Measurements from ENCODE around the gene TMEM204. TPM values are rescaled to one million over a fixed set of nuclear protein-coding genes. Genes with fewer than 3 reads are reported as not detected.

TMEM204 gene
- total RNA-seq, 4 donors from 2014 or later = 4.3 to 32.4 (median 7.9) TPM

DNA sequence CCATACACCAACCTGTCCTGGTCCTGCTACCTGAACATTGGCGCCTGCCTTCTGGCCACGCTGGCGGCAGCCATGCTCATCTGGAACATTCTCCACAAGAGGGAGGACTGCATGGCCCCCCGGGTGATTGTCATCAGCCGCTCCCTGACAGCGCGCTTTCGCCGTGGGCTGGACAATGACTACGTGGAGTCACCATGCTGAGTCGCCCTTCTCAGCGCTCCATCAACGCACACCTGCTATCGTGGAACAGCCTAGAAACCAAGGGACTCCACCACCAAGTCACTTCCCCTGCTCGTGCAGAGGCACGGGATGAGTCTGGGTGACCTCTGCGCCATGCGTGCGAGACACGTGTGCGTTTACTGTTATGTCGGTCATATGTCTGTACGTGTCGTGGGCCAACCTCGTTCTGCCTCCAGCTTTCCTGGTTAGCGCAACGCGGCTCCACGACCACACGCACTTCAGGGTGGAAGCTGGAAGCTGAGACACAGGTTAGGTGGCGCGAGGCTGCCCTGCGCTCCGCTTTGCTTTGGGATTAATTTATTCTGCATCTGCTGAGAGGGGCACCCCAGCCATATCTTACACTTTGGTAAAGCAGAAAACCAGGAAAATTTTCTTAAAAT is 21.5 kb downstream of the TMEM204 start:
- TF ChIP-seq, protein P1, sequence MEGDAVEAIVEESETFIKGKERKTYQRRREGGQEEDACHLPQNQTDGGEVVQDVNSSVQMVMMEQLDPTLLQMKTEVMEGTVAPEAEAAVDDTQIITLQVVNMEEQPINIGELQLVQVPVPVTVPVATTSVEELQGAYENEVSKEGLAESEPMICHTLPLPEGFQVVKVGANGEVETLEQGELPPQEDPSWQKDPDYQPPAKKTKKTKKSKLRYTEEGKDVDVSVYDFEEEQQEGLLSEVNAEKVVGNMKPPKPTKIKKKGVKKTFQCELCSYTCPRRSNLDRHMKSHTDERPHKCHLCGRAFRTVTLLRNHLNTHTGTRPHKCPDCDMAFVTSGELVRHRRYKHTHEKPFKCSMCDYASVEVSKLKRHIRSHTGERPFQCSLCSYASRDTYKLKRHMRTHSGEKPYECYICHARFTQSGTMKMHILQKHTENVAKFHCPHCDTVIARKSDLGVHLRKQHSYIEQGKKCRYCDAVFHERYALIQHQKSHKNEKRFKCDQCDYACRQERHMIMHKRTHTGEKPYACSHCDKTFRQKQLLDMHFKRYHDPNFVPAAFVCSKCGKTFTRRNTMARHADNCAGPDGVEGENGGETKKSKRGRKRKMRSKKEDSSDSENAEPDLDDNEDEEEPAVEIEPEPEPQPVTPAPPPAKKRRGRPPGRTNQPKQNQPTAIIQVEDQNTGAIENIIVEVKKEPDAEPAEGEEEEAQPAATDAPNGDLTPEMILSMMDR (IDR thresholded peaks at IDR 0.05) = no peak
- TF ChIP-seq POLR2A (IDR thresholded peaks at IDR 0.05) = no peak
- WGBS, 2 donors = 87 to 93% methylated on average over 18 of the region's 34 CpGs
- Histone ChIP-seq H3K27ac (peak overlapping the region in 2 of 4 donors; percentile 44 to 50), H3K4me3 (no peak overlapping the region), H3K27me3 (no peaks in the 10 kb centered on the region), H3K36me3 (peaks cover 3 to 91% (median 16%) of the 10 kb centered on the region in 3 donors), H3K4me1 (peaks cover 0 to 55% (median 29%) of the 10 kb centered on the region in 3 donors), H3K9me3 (no peaks in the 10 kb centered on the region)
- intact Hi-C loops (cut with DNase I) = no loop called here
- DNase-seq = no peak

DNA sequence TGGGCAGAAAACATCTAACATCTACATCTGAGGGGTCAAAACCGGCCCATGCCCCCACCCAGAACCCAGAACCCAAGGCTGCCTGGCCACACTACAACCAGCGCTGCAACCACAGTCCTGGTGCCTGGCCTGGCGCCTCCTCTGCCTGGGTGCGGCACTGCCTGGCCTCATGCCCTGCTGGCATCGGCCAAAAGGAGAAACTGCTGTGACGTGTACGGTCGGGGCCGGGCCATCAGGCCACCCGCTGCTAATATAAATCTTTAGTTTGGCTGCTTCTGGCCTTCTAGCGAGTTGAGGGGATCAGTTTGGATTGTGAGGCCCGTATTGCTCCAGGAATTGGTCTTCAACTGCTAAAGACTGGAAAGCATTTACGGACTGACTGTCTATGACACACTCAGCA is 22.8 kb downstream of the TMEM204 start:
- TF ChIP-seq POLR2A (IDR thresholded peaks at IDR 0.05) = no peak
- TF ChIP-seq, protein P1 (IDR thresholded peaks at IDR 0.05) = peak in 4 of 6 experiments; percentile 6 to 49 (median 20)
- Histone ChIP-seq H3K4me1 (peaks cover 0 to 53% (median 16%) of the 10 kb centered on the region in 3 donors), H3K27ac (peak overlapping the region in 2 of 4 donors; percentile 14 to 45), H3K27me3 (no peaks in the 10 kb centered on the region), H3K36me3 (peaks cover 3 to 95% (median 24%) of the 10 kb centered on the region in 3 donors), H3K9me3 (no peaks in the 10 kb centered on the region), H3K4me3 (no peak overlapping the region)
- DNase-seq = no peak
- intact Hi-C loops (cut with DNase I) = no loop called here
- 57 to 70% methylated on average over 10 to 11 of the region's 13 CpGs for WGBS, 2 donors

DNA sequence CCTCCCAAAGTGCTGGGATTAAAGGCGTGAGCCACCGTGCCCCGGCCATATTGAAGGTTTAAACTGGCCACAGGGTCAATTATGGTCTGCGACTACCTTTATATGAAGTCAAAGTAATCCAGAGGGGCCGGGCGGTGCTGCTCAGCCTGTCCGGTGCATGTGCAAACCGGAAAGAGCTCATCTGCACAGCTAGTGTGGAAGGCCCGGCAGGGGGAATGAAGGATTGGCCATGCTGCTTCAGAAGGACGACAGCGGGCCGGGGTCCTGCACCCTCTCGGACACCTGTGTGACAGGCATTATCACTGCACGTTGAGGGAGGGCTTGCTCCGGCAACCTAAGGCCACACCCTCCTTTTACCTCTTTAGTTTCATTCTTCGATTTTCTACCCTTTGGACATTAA is 23.6 kb downstream of the TMEM204 start:
- DNase-seq = no peak
- Histone ChIP-seq H3K9me3 (no peaks in the 10 kb centered on the region), H3K4me3 (no peak overlapping the region), H3K27me3 (no peaks in the 10 kb centered on the region), H3K36me3 (peaks cover 3 to 95% (median 24%) of the 10 kb centered on the region in 3 donors), H3K4me1 (peaks cover 0 to 52% (median 16%) of the 10 kb centered on the region in 3 donors), H3K27ac (no peak overlapping the region)
- WGBS, 2 donors = 83 to 98% methylated on average over 8 to 13 of the region's 16 CpGs
- TF ChIP-seq, protein P1 (IDR thresholded peaks at IDR 0.05) = no peak
- no peak for TF ChIP-seq POLR2A (IDR thresholded peaks at IDR 0.05)
- intact Hi-C loops (cut with DNase I) = no loop called here

DNA sequence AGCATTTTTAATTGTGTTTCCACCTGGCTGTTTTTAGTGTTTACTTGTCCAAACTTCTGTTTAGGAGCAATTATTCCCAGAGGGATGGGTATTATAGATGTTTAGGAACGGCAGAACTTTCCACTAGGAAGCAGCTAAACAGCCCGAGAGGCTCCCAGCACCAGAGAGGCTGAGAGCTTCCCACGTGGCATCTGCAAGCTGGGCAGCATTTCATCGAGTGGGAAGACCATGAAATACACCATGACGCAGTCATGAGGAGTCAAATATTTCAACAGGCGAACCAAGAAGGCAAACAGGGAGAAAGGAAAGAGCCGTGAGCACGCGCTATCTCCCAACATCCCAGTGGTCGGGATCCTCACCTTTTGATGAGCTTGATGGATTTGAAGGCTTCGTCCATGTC is 24.1 kb downstream of the TMEM204 start:
- no peak for DNase-seq
- WGBS, 2 donors = 85 to 93% methylated on average over 10 to 11 of the region's 11 CpGs
- Histone ChIP-seq H3K27me3 (no peaks in the 10 kb centered on the region), H3K36me3 (peaks cover 3 to 95% (median 24%) of the 10 kb centered on the region in 3 donors), H3K4me1 (peaks cover 0 to 52% (median 16%) of the 10 kb centered on the region in 3 donors), H3K27ac (no peak overlapping the region), H3K9me3 (no peaks in the 10 kb centered on the region), H3K4me3 (no peak overlapping the region)
- intact Hi-C loops (cut with DNase I) = no loop called here
- TF ChIP-seq POLR2A (IDR thresholded peaks at IDR 0.05) = no peak
- TF ChIP-seq, protein P1 (IDR thresholded peaks at IDR 0.05) = no peak

DNA sequence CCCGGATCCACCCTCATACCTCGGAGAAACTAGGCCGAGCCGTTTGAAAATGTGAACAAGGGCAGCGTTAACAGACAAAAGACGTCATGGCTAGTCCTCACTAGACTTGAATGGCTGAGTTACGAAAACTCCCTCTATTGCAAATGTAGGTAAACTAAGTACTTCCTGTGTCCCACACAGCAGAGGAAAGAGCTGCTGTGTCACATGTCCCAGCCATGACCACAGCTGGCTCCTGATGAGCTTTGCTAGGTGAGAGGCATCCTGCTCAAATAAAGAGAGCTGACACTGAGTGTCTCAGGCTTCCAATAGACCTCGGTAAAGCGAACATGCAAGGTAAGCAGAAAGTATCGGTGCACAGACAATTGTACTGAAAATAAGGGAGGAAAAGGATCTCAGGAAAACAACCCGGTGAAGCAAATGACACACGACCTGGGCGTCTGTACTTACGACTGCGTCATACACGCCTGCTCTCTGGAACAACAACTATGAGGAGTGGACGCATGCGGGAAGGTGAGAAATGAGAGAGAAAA is 26.0 kb downstream of the TMEM204 start:
- 84 to 88% methylated on average over 15 to 18 of the region's 18 CpGs for WGBS, 2 donors

More for the DNA sequence above, 26.0 kb downstream of the TMEM204 start:
- Histone ChIP-seq H3K27me3 (no peaks in the 10 kb centered on the region), H3K36me3 (peaks cover 3 to 92% (median 24%) of the 10 kb centered on the region in 3 donors), H3K9me3 (no peaks in the 10 kb centered on the region), H3K27ac (peak overlapping the region in 1 of 4 donors; percentile 9), H3K4me1 (peaks cover 0 to 36% (median 8%) of the 10 kb centered on the region in 3 donors), H3K4me3 (no peak overlapping the region)
- no peak for DNase-seq
- TF ChIP-seq, protein P1 (IDR thresholded peaks at IDR 0.05) = no peak
- no peak for TF ChIP-seq POLR2A (IDR thresholded peaks at IDR 0.05)
- intact Hi-C loops (cut with DNase I) = no loop called here

All from esophagus squamous epithelium (tissue), 5 donors.